ENCODE data around the gene PDXK. TPM values are rescaled to one million over a fixed set of nuclear protein-coding genes. Genes with fewer than 3 reads are reported as not detected.
A peak's percentile ranks its signal among the peaks of the same experiment; 100 is the strongest.

Gene PDXK
- total RNA-seq, 1 donor from 2014 or later: 54.0 TPM

GRCh38 chr21:43688906-43689305 lies 30.0 kb upstream of the PDXK start:
- no peaks in the 10 kb centered on the region for H3K36me3 ChIP-seq

GRCh38 chr21:43689556-43690337 lies 29.2 kb upstream of the PDXK start:
- no peaks in the 10 kb centered on the region for H3K4me1 Mint-ChIP-seq
- TF ChIP-seq EZH2 (IDR thresholded peaks at IDR 0.05): no peak
- H3K36me3 ChIP-seq: no peaks in the 10 kb centered on the region
- H3K4me3 Mint-ChIP-seq: no peak overlapping the region
- H2AFZ ChIP-seq (replicated peaks): no peak overlapping the region
- no peaks in the 10 kb centered on the region for H3K9me3 Mint-ChIP-seq
- no peak for DNase-seq (ENCODE audit: low spot score)
- H3K4me1 ChIP-seq: no peaks in the 10 kb centered on the region
- no peaks in the 10 kb centered on the region for H4K20me1 ChIP-seq (ENCODE audit: low read depth)
- H3K9ac ChIP-seq: no peak overlapping the region
- H3K27me3 Mint-ChIP-seq (ENCODE audit: insufficient read depth, low read depth): no peaks in the 10 kb centered on the region
- H3K4me2 ChIP-seq: no peak overlapping the region
- H3K27me3 ChIP-seq: no peaks in the 10 kb centered on the region
- no peaks in the 10 kb centered on the region for H3K79me2 ChIP-seq (ENCODE audit: low read depth)
- H3K9me3 ChIP-seq (ENCODE audit: low read depth): no peaks in the 10 kb centered on the region
- H3K27ac Mint-ChIP-seq: no peak overlapping the region
- H3F3A ChIP-seq (ENCODE audit: low read depth): no peaks in the 10 kb centered on the region
- H3K27ac ChIP-seq: no peak overlapping the region
- H3K4me3 ChIP-seq: no peak overlapping the region
- H3K36me3 Mint-ChIP-seq: peaks cover 29% of the 10 kb centered on the region

More at GRCh38 chr21:43688906-43689305, 30.0 kb upstream of the PDXK start:
- H3K27me3 Mint-ChIP-seq (ENCODE audit: insufficient read depth, low read depth): no peaks in the 10 kb centered on the region
- no peak for TF ChIP-seq EZH2 (IDR thresholded peaks at IDR 0.05)
- TF ChIP-seq, protein P1, sequence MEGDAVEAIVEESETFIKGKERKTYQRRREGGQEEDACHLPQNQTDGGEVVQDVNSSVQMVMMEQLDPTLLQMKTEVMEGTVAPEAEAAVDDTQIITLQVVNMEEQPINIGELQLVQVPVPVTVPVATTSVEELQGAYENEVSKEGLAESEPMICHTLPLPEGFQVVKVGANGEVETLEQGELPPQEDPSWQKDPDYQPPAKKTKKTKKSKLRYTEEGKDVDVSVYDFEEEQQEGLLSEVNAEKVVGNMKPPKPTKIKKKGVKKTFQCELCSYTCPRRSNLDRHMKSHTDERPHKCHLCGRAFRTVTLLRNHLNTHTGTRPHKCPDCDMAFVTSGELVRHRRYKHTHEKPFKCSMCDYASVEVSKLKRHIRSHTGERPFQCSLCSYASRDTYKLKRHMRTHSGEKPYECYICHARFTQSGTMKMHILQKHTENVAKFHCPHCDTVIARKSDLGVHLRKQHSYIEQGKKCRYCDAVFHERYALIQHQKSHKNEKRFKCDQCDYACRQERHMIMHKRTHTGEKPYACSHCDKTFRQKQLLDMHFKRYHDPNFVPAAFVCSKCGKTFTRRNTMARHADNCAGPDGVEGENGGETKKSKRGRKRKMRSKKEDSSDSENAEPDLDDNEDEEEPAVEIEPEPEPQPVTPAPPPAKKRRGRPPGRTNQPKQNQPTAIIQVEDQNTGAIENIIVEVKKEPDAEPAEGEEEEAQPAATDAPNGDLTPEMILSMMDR (IDR thresholded peaks at IDR 0.05): no peak
- TF ChIP-seq EZH2phosphoT487 (IDR thresholded peaks at IDR 0.05): no peak
- Histone ChIP-seq H3K4me3 (no peak overlapping the region), H3K9ac (no peak overlapping the region), H2AFZ (replicated peaks) (no peak overlapping the region), H3K79me2 (ENCODE audit: low read depth) (no peaks in the 10 kb centered on the region), H3K27me3 (no peaks in the 10 kb centered on the region), H3K9me3 (ENCODE audit: low read depth) (no peaks in the 10 kb centered on the region), H3K27ac (no peak overlapping the region), H3K4me1 (no peaks in the 10 kb centered on the region), H3F3A (ENCODE audit: low read depth) (no peaks in the 10 kb centered on the region), H3K4me2 (no peak overlapping the region), H4K20me1 (ENCODE audit: low read depth) (no peaks in the 10 kb centered on the region)
- H3K4me1 Mint-ChIP-seq: no peaks in the 10 kb centered on the region
- no peak overlapping the region for H3K27ac Mint-ChIP-seq
- H3K36me3 Mint-ChIP-seq: peaks cover 34% of the 10 kb centered on the region
- DNase-seq (ENCODE audit: low spot score): no peak
- no peak overlapping the region for H3K4me3 Mint-ChIP-seq
- no peaks in the 10 kb centered on the region for H3K9me3 Mint-ChIP-seq

GRCh38 chr21:43690346-43690745 lies 28.6 kb upstream of the PDXK start:
- Histone ChIP-seq H2AFZ (replicated peaks) (no peak overlapping the region), H3K9me3 (ENCODE audit: low read depth) (no peaks in the 10 kb centered on the region), H3K27me3 (no peaks in the 10 kb centered on the region), H3K9ac (no peak overlapping the region), H4K20me1 (ENCODE audit: low read depth) (no peaks in the 10 kb centered on the region), H3K4me1 (no peaks in the 10 kb centered on the region), H3K4me2 (no peak overlapping the region), H3F3A (ENCODE audit: low read depth) (no peaks in the 10 kb centered on the region), H3K4me3 (no peak overlapping the region), H3K27ac (no peak overlapping the region), H3K79me2 (ENCODE audit: low read depth) (no peaks in the 10 kb centered on the region), H3K36me3 (no peaks in the 10 kb centered on the region)
- no peak for DNase-seq (ENCODE audit: low spot score)
- TF ChIP-seq, protein P1 (IDR thresholded peaks at IDR 0.05): no peak
- TF ChIP-seq EZH2 (IDR thresholded peaks at IDR 0.05) (no peak), EZH2phosphoT487 (IDR thresholded peaks at IDR 0.05) (no peak)
- Mint-ChIP-seq H3K36me3 (peaks cover 25% of the 10 kb centered on the region), H3K4me1 (no peaks in the 10 kb centered on the region), H3K9me3 (no peaks in the 10 kb centered on the region), H3K27ac (no peak overlapping the region), H3K27me3 (ENCODE audit: insufficient read depth, low read depth) (no peaks in the 10 kb centered on the region), H3K4me3 (no peak overlapping the region)

DNA sequence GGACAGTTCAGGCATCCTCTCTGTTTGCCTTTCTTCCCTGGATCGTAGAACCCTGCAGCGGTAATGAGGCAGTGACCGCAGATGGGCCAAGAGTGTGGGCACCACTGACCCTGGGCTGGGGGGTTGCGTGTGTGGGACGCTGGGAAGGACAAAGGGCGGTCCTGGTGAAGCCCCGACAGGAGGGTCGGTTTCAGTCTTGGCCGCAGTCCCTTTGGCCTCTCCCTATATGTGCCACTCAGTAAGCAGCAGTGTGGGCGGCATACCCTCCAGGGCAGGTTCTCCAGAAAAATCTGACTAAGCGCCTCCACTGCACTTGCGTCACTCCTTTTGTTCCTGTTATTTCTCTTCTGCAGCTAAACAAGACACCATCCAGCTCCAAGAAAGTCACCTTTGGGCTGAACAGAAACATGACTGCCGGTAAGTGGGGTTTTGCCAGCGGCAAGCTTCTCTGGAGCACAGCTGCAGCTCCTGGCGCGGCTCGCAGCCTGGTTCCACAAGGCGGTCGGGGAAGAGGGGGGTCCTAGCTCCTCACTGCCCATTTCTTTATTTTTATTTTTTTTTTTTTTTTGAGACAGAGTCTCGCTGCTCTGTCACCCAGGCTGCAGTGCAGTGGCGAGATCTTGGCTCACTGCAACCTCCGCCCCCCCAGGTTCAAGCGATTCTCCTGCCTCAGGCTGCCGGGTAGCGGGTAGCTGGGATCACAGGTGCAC lies 27.7 kb upstream of the PDXK start:
- no peaks in the 10 kb centered on the region for H3K36me3 ChIP-seq
- H2AFZ ChIP-seq (replicated peaks): no peak overlapping the region
- Mint-ChIP-seq H3K4me1 (no peaks in the 10 kb centered on the region), H3K27me3 (ENCODE audit: insufficient read depth, low read depth) (no peaks in the 10 kb centered on the region), H3K36me3 (peaks cover 22% of the 10 kb centered on the region), H3K9me3 (no peaks in the 10 kb centered on the region), H3K27ac (peak overlapping the region; percentile 57), H3K4me3 (no peak overlapping the region)
- H3K9ac ChIP-seq: no peak overlapping the region
- no peaks in the 10 kb centered on the region for H3K9me3 ChIP-seq (ENCODE audit: low read depth)
- no peaks in the 10 kb centered on the region for H4K20me1 ChIP-seq (ENCODE audit: low read depth)
- H3K27me3 ChIP-seq: no peaks in the 10 kb centered on the region
- no peak overlapping the region for H3K27ac ChIP-seq
- H3F3A ChIP-seq (ENCODE audit: low read depth): no peaks in the 10 kb centered on the region
- TF ChIP-seq, protein P1 (IDR thresholded peaks at IDR 0.05): no peak
- TF ChIP-seq EZH2 (IDR thresholded peaks at IDR 0.05): no peak
- no peak for TF ChIP-seq EZH2phosphoT487 (IDR thresholded peaks at IDR 0.05)
- H3K79me2 ChIP-seq (ENCODE audit: low read depth): no peaks in the 10 kb centered on the region
- DNase-seq (ENCODE audit: low spot score): no peak
- H3K4me2 ChIP-seq: no peak overlapping the region
- H3K4me3 ChIP-seq: no peak overlapping the region
- H3K4me1 ChIP-seq: no peaks in the 10 kb centered on the region
